Psoas muscle (tissue), 8 donors: ENCODE measurements around the gene SPNS2. TPM values are rescaled to one million over a fixed set of nuclear protein-coding genes. Genes with fewer than 3 reads are reported as not detected.

Experiments used
- ATAC-seq, 4 donors: fragments of 200-7000 bp; cut with Tn5 transposase; one replicate each; pipeline ENCODE4 v1.9.1; 2020; ENCODE audit warnings: moderate library complexity in 3 of 4, mild to moderate bottlenecking in 2 of 4
- DNase-seq, 2 donors: peaks; one replicate each; pipeline ENCODE4 v3.0.0-alpha.2; 2020
- H3K27ac ChIP-seq: fragments of 200-600 bp; one replicate; pipeline ENCODE4 v1.8.0; 2022
- H3K27me3 ChIP-seq, 3 donors: fragments of 200-600 bp in 1 of 3; one replicate each; pipeline versions ENCODE4 v1.6.1 to v1.8.0; 2013 to 2022; ENCODE audit warnings: low read length in 2 of 3, mild to moderate bottlenecking in 2 of 3, moderate library complexity in 1 of 3; ENCODE audit not compliant: insufficient read depth in 3 of 3
- H3K36me3 ChIP-seq, 2 donors: fragments of 200-600 bp in 1 of 2; one replicate each; pipeline versions ENCODE4 v1.6.1 to v1.8.0; 2013 to 2022; ENCODE audit warnings: low read depth in 1 of 2, mild to moderate bottlenecking in 1 of 2, moderate library complexity in 1 of 2; ENCODE audit not compliant: insufficient read depth in 1 of 2
- H3K4me1 ChIP-seq: fragments of 200-600 bp; one replicate; pipeline ENCODE4 v1.8.0; 2022
- H3K4me3 ChIP-seq: fragments of 200-600 bp; one replicate; pipeline ENCODE4 v1.8.0; 2022; ENCODE audit warnings: mild to moderate bottlenecking
- H3K9me3 ChIP-seq: fragments of 200-600 bp; one replicate; pipeline ENCODE4 v1.8.0; 2022
- CTCF ChIP-seq: fragments of 200-600 bp; IDR thresholded peaks from one replicate; pipeline ENCODE4 v1.8.0; 2022; ENCODE audit warnings: antibody characterized with exemption
- WGBS, 3 donors: extraction: QIAGEN DNeasy Blood & Tissue Kit; methylation state at CpG; one replicate each; pipeline versions ENCODE4 v1.1.6 to v1.1.7; 2013; 5-methylcytosine and 5-hydroxymethylcytosine counted together
- intact Hi-C, 2 donors: fragments of 100-400 bp; cut with DNase I; formaldehyde crosslinking; loops; one replicate each; pipeline versions ENCODE4 v1.11.0 to v1.14.2; 2022
- polyA plus RNA-seq, 3 donors: library from polyadenylated mRNA; stranded (reverse); fragments of 200-250 nt; gene quantifications; one replicate each; pipeline ENCODE4 v1.2.3, GENCODE V29; 2013
- total RNA-seq, 4 donors: library from RNA; stranded (reverse); fragmentation: NEBNext Ultra II Directional in 2 of 4; extraction: Animal tissue kit (Norgen Biotek cat#: 25700) in 2 of 4; gene quantifications; one replicate each; pipeline versions ENCODE4 v1.2.1 to v1.2.4, GENCODE V29; 2021 to 2023
- donor health status: healthy with polysubstance abuse.
- donor health status: DM: no; HTN: no; CAD: no; lungs with moderate emphysema.
- donor health status: Bipolar disorder and iron deficiency.
- donor health status: healthy.
- donor health status: DM: yes; HTN: yes; CAD: no.
- donor health status: DM: no; HTN: no; CAD: no.
- donor health status: DM: no; HTN: no; CAD: no.
- donor health status: DM: yes; HTN: yes; CAD: no.

The SPNS2 gene
- total and polyA plus RNA-seq, 7 donors, result 3.5 to 10.6 (median 6.4) TPM

GRCh38 chr17:4544135-4544950, 45.7 kb downstream of the SPNS2 start:
- no peak overlapping the region for H3K4me3 ChIP-seq
- WGBS, 3 donors, result 77 to 90% (median 85%) methylated on average over 24 to 37 of the region's 37 CpGs
- no peaks in the 10 kb centered on the region for H3K27me3 ChIP-seq
- intact Hi-C loops, result loop anchor here (5.0 kb wide), 1 partner anchor 122 kb away; no protein-coding TSS in a partner anchor
- no peak for TF ChIP-seq CTCF
- peak overlapping the region; percentile 49 for H3K27ac ChIP-seq
- peaks cover 4% of the 10 kb centered on the region for H3K4me1 ChIP-seq
- peaks cover 10 to 91% of the 10 kb centered on the region in 2 donors for H3K36me3 ChIP-seq
- H3K9me3 ChIP-seq, result no peaks in the 10 kb centered on the region
- no peak for DNase-seq
- ATAC-seq, result no peak

- DNase-seq, result peak; percentile 25 to 80
Observed at GRCh38 chr17:4544951-4545216, 46.2 kb downstream of the SPNS2 start.

DNA sequence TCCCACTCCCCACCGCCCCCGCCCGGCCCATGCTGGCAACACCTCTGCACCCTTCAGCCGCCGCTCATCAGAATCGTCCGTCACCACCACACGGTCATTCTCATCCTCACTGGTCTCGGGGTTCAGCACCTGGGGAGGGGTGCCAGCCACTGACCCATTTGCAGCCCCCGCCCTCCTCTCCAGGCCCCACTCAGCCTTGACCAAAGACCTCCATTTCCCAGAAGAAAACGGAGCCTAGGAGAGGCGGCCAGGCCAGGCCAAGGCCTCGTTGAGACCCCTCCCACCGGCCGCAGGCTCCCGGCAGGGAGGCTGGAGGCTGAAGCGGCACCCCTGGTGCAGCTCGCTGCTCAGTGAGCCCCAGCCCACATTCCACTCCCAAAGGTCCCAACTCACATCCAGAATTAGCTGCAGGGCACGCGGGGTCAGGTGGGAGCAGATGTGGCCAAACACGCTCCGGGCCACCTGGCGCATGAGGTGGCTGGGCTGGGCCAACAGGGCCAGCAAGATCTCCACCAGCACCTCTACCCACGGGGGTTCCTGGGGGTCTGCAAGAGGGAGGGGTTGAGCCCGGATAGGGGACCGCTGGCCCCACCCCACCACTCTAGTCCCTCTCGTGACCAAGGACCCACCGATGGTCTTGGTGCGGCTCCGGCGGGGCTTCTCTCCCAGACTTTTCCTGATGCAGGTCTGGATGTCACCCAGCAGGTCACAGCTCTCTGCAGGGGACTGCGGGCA, 46.7 kb downstream of the SPNS2 start:
- no peaks in the 10 kb centered on the region for H3K9me3 ChIP-seq
- WGBS, 3 donors, result 69 to 78% (median 69%) methylated on average over 27 to 32 of the region's 32 CpGs
- H3K27me3 ChIP-seq, result no peaks in the 10 kb centered on the region
- ATAC-seq (peak in 2 of 4 donors; percentile 4 to 29), DNase-seq (peak; percentile 13 to 64)
- no peak for TF ChIP-seq CTCF
- H3K4me3 ChIP-seq, result no peak overlapping the region
- peaks cover 4% of the 10 kb centered on the region for H3K4me1 ChIP-seq
- H3K27ac ChIP-seq, result peak overlapping the region; percentile 49
- H3K36me3 ChIP-seq, result peaks cover 10 to 91% of the 10 kb centered on the region in 2 donors
- intact Hi-C loops, result no loop called here

More at GRCh38 chr17:4544951-4545216, 46.2 kb downstream of the SPNS2 start:
- TF ChIP-seq CTCF, result no peak
- 55 to 66% (median 56%) methylated on average over 14 to 18 of the region's 18 CpGs for WGBS, 3 donors
- Histone ChIP-seq H3K9me3 (no peaks in the 10 kb centered on the region), H3K4me3 (no peak overlapping the region), H3K27ac (peak overlapping the region; percentile 49), H3K4me1 (peaks cover 4% of the 10 kb centered on the region), H3K36me3 (peaks cover 10 to 91% of the 10 kb centered on the region in 2 donors), H3K27me3 (no peaks in the 10 kb centered on the region)
- intact Hi-C loops, result loop anchor here (5.0 kb wide), 1 partner anchor 123 kb away; no protein-coding TSS in a partner anchor
- peak; percentile 51 to 74 (median 70) for ATAC-seq

- Histone ChIP-seq H3K4me3 (no peak overlapping the region), H3K36me3 (peaks cover 7 to 92% of the 10 kb centered on the region in 2 donors), H3K27ac (no peak overlapping the region), H3K9me3 (no peaks in the 10 kb centered on the region), H3K4me1 (no peaks in the 10 kb centered on the region), H3K27me3 (no peaks in the 10 kb centered on the region)
- WGBS, 3 donors, result 75 to 89% (median 80%) methylated on average over 17 of the region's 17 CpGs
- DNase-seq (no peak), ATAC-seq (no peak)
- intact Hi-C loops, result no loop called here
- TF ChIP-seq CTCF, result no peak
Observed at GRCh38 chr17:4547118-4547906, 48.6 kb downstream of the SPNS2 start.
